H1 (cell line): ENCODE results near the gene ADGRV1. TPM values are rescaled to one million over a fixed set of nuclear protein-coding genes. Genes with fewer than 3 reads are reported as not detected.

ENCODE experiments used
- CTCF ChIA-PET: fragments of 300-600 bp; sonication (Branson Sonifier 250); formaldehyde crosslinking; loops from one replicate; lab custom pipeline; 2021; ENCODE audit not compliant: partially characterized antibody; lab: Charles Lee
- POLR2A ChIA-PET: fragments of 300-600 bp; sonication (Branson Sonifier 250); formaldehyde crosslinking; loops from one replicate; lab custom pipeline; 2021; ENCODE audit warnings: inconsistent platforms; ENCODE audit not compliant: partially characterized antibody; lab: Charles Lee
- DNase-seq, 2 experiments: peaks; one replicate each; pipeline versions ENCODE4 v3.0.0 to v3.0.0-alpha.2; 2010 to 2022; ENCODE audit warnings: low spot score in 2 of 2, low read depth in 1 of 2, mixed read lengths in 1 of 2
- FAIRE-seq: peaks from 2 replicates; lab custom pipeline; 2011; peaks lifted over from hg19 to GRCh38; lab: Jason Lieb, UNC
- H2AFZ ChIP-seq: 2 replicates; pipeline ENCODE4 v1.8.1; 2012; ENCODE audit warnings: low read length, inconsistent platforms
- H2AK5ac ChIP-seq: 2 replicates; pipeline ENCODE4 v1.6.1; 2013; ENCODE audit warnings: low read depth, low read length
- H2BK120ac ChIP-seq: replicated peaks from 2 replicates; pipeline ENCODE3; 2013; ENCODE audit warnings: low read depth, low read length, inconsistent platforms
- H2BK12ac ChIP-seq: 2 replicates; pipeline ENCODE4 v1.6.1; 2013; ENCODE audit warnings: low read depth, low read length
- H2BK15ac ChIP-seq: 2 replicates; pipeline ENCODE4 v1.6.1; 2013; ENCODE audit warnings: low read length
- H2BK20ac ChIP-seq: 2 replicates; pipeline ENCODE4 v1.6.1; 2013; ENCODE audit warnings: low read length
- H2BK5ac ChIP-seq: 2 replicates; pipeline ENCODE4 v1.6.1; 2013; ENCODE audit warnings: low read depth, low read length
- H3K14ac ChIP-seq: 2 replicates; pipeline ENCODE4 v1.6.1; 2013; ENCODE audit warnings: inconsistent platforms; ENCODE audit not compliant: insufficient read length
- H3K18ac ChIP-seq: 2 replicates; pipeline ENCODE4 v1.6.1; 2013; ENCODE audit warnings: low read length; ENCODE audit errors: extremely low read depth
- H3K23ac ChIP-seq: 2 replicates; pipeline ENCODE4 v1.6.1; 2013; ENCODE audit warnings: inconsistent platforms; ENCODE audit not compliant: insufficient read length
- H3K23me2 ChIP-seq: 2 replicates; pipeline ENCODE4 v1.6.1; 2013; ENCODE audit warnings: low read depth, low read length
- H3K27ac ChIP-seq: 2 replicates; pipeline ENCODE4 v1.6.1; 2011; ENCODE audit warnings: low read depth, low read length, inconsistent platforms
- H3K27me3 ChIP-seq, 4 experiments: replicated peaks in 1 of 4; 1 replicate in 1 of 4; 2 replicates in 3 of 4; pipeline versions ENCODE4 v1.6.1 to v1.8.1; 2011 to 2013; ENCODE audit warnings: low read length in 3 of 4, mild to moderate bottlenecking in 3 of 4, inconsistent platforms in 2 of 4, mixed read lengths in 2 of 4, moderate library complexity in 1 of 4; ENCODE audit not compliant: control insufficient read depth in 3 of 4, insufficient read depth in 3 of 4; ENCODE audit errors: extremely low read depth in 1 of 4
- H3K36me3 ChIP-seq, 4 experiments: 2 replicates each; pipeline versions ENCODE4 v1.6.1 to v1.8.1; 2011 to 2013; ENCODE audit warnings: mild to moderate bottlenecking in 4 of 4, low read length in 3 of 4, moderate library complexity in 2 of 4, control low read depth in 1 of 4, inconsistent platforms in 1 of 4; ENCODE audit not compliant: insufficient read depth in 4 of 4, control insufficient read depth in 2 of 4
- H3K4ac ChIP-seq: replicated peaks from 2 replicates; pipeline ENCODE3; 2013; ENCODE audit warnings: low read length, low read depth, mixed read lengths, inconsistent platforms; ENCODE audit not compliant: insufficient read length
- H3K4me1 ChIP-seq, 4 experiments: replicated peaks in 1 of 4; 1 replicate in 1 of 4; 2 replicates in 3 of 4; pipeline versions ENCODE4 v1.6.1 to v1.8.1; 2011 to 2013; ENCODE audit warnings: low read length in 3 of 4, inconsistent platforms in 2 of 4, mixed read lengths in 1 of 4; ENCODE audit not compliant: insufficient read depth in 4 of 4, control insufficient read depth in 3 of 4
- H3K4me2 ChIP-seq, 2 experiments: 2 replicates each; pipeline versions ENCODE4 v1.6.1 to v1.8.1; 2011 to 2013; ENCODE audit warnings: low read depth in 2 of 2, low read length in 2 of 2, control low read depth in 1 of 2, inconsistent platforms in 1 of 2, mild to moderate bottlenecking in 1 of 2; ENCODE audit not compliant: insufficient read depth in 1 of 2
- H3K4me3 ChIP-seq, 4 experiments: fragments of 200-600, 300-600 bp in 1 of 4; sonication (generic), shearing (Covaris generic), sonication (Bioruptor Twin) in 1 of 4; 2 replicates each; pipeline versions ENCODE4 v1.5.1 to v1.8.1; 2011 to 2016; ENCODE audit warnings: low read length in 4 of 4, low read depth in 3 of 4, control low read depth in 2 of 4, inconsistent platforms in 2 of 4, mild to moderate bottlenecking in 2 of 4, mixed read lengths in 1 of 4, moderate library complexity in 1 of 4; ENCODE audit not compliant: insufficient read depth in 2 of 4; ENCODE audit errors: extremely low read depth in 1 of 4
- H3K56ac ChIP-seq: replicated peaks from 2 replicates; pipeline ENCODE3; 2013; ENCODE audit warnings: low read depth, mild to moderate bottlenecking, mixed read lengths, low read length, inconsistent platforms; ENCODE audit not compliant: insufficient read length
- H3K79me1 ChIP-seq: 2 replicates; pipeline ENCODE4 v1.6.1; 2013; ENCODE audit warnings: low read depth, low read length, control low read depth
- H3K79me2 ChIP-seq, 2 experiments: 2 replicates each; pipeline versions ENCODE4 v1.6.1 to v1.8.1; 2012 to 2013; ENCODE audit warnings: low read length in 2 of 2, mild to moderate bottlenecking in 2 of 2, inconsistent platforms in 1 of 2; ENCODE audit not compliant: insufficient read depth in 2 of 2, control insufficient read depth in 1 of 2
- H3K9ac ChIP-seq, 4 experiments: replicated peaks in 1 of 4; 1 replicate in 1 of 4; 2 replicates in 3 of 4; pipeline versions ENCODE4 v1.6.1 to v1.8.1; 2011 to 2013; ENCODE audit warnings: low read depth in 3 of 4, low read length in 3 of 4, control low read depth in 2 of 4, mild to moderate bottlenecking in 2 of 4, moderate library complexity in 2 of 4, inconsistent platforms in 1 of 4; ENCODE audit errors: extremely low read depth in 1 of 4
- H3K9me3 ChIP-seq, 2 experiments: 2 replicates each; pipeline versions ENCODE4 v1.6.1 to v1.8.1; 2012 to 2013; ENCODE audit warnings: mild to moderate bottlenecking in 2 of 2, moderate library complexity in 2 of 2, control low read depth in 1 of 2, inconsistent platforms in 1 of 2, low read depth in 1 of 2, low read length in 1 of 2, mixed read lengths in 1 of 2; ENCODE audit not compliant: insufficient read depth in 2 of 2
- H4K20me1 ChIP-seq, 2 experiments: replicated peaks in 1 of 2; 2 replicates each; pipeline versions ENCODE3 to v1.8.1; 2011 to 2013; ENCODE audit warnings: inconsistent platforms in 2 of 2, low read length in 2 of 2, mild to moderate bottlenecking in 1 of 2; ENCODE audit not compliant: insufficient read depth in 2 of 2, control insufficient read depth in 1 of 2
- H4K5ac ChIP-seq: 2 replicates; pipeline ENCODE4 v1.6.1; 2013; ENCODE audit warnings: low read length, low read depth, mixed read lengths, inconsistent platforms; ENCODE audit not compliant: insufficient read length
- H4K8ac ChIP-seq: 2 replicates; pipeline ENCODE4 v1.8.0; 2013; ENCODE audit warnings: mild to moderate bottlenecking, moderate library complexity, low read length, inconsistent platforms; ENCODE audit not compliant: insufficient read depth; ENCODE audit errors: extremely low read depth
- H4K91ac ChIP-seq: replicated peaks from 2 replicates; pipeline ENCODE3; 2013; ENCODE audit warnings: low read length, mixed read lengths, inconsistent platforms; ENCODE audit not compliant: insufficient read length
- ASH2L ChIP-seq: fragments of 200-600, 300-600 bp; sonication (generic); IDR thresholded peaks from one replicate; pipeline ENCODE4 v1.7.1; 2017; ENCODE audit warnings: low read length
- BRCA1 ChIP-seq: IDR thresholded peaks from 2 replicates; pipeline ENCODE4 v1.6.1; 2012; ENCODE audit warnings: low read depth, low read length, improper control_type of control experiment
- CTBP2 ChIP-seq: IDR thresholded peaks from 2 replicates; pipeline ENCODE4 v1.7.0; 2011; ENCODE audit warnings: borderline replicate concordance, mild to moderate bottlenecking, moderate library complexity, mixed read lengths, low read length; ENCODE audit not compliant: insufficient read depth, insufficient read length
- EP300 ChIP-seq, 2 experiments: IDR thresholded peaks; 1 replicate in 1 of 2; 2 replicates in 1 of 2; pipeline ENCODE4 v1.6.1; 2011 to 2012; ENCODE audit warnings: low read depth in 2 of 2, low read length in 2 of 2, mild to moderate bottlenecking in 2 of 2, borderline replicate concordance in 1 of 2, inconsistent platforms in 1 of 2, moderate library complexity in 1 of 2
- HDAC6 ChIP-seq: IDR thresholded peaks from one replicate; pipeline ENCODE4 v1.7.1; 2012; ENCODE audit warnings: low read depth, mild to moderate bottlenecking, inconsistent platforms, low read length, moderate library complexity
- KDM1A ChIP-seq: fragments of 200-600, 300-600 bp; sonication (generic); IDR thresholded peaks from 2 replicates; pipeline ENCODE4 v1.7.1; 2016; ENCODE audit warnings: mild to moderate bottlenecking, low read length, borderline replicate concordance
- NANOG ChIP-seq: IDR thresholded peaks from 2 replicates; pipeline ENCODE4 v1.6.1; 2011; ENCODE audit warnings: low read length, low read depth, mild to moderate bottlenecking, inconsistent platforms; ENCODE audit not compliant: insufficient read depth, poor library complexity, severe bottlenecking
- POLR2A ChIP-seq, 2 experiments: IDR thresholded peaks; 1 replicate in 1 of 2; 2 replicates in 1 of 2; pipeline ENCODE4 v1.6.1; 2011; ENCODE audit warnings: low read depth in 2 of 2, low read length in 2 of 2, mild to moderate bottlenecking in 2 of 2; ENCODE audit errors: control extremely low read depth in 1 of 2
- POU5F1 ChIP-seq: IDR thresholded peaks from 2 replicates; pipeline ENCODE4 v1.6.1; 2011; ENCODE audit warnings: low read depth, mild to moderate bottlenecking, low read length, moderate library complexity
- RXRA ChIP-seq: IDR thresholded peaks from 2 replicates; pipeline ENCODE4 v1.6.1; 2011; ENCODE audit warnings: low read depth, mild to moderate bottlenecking, low read length, moderate library complexity; ENCODE audit not compliant: insufficient read depth
- SRF ChIP-seq: IDR thresholded peaks from 2 replicates; pipeline ENCODE4 v1.6.1; 2011; ENCODE audit warnings: mild to moderate bottlenecking, low read depth, low read length, moderate library complexity
- SUZ12 ChIP-seq: fragments of 200-600 bp; sonication (generic); IDR thresholded peaks from 2 replicates; pipeline ENCODE4 v1.6.1; 2012; ENCODE audit warnings: mild to moderate bottlenecking, inconsistent platforms, low read length, moderate library complexity, mixed read lengths
- YY1 ChIP-seq: IDR thresholded peaks from 2 replicates; pipeline ENCODE4 v1.6.1; 2011; ENCODE audit warnings: low read depth, mild to moderate bottlenecking, low read length
- WGBS, 2 experiments: shearing (Covaris generic) in 1 of 2; methylation state at CpG; one replicate each; pipeline versions ENCODE4 v1.1.6 to v1.1.7; 2013 to 2015; ENCODE audit warnings: low lambda C conversion rate in 2 of 2, mixed read lengths in 2 of 2, inconsistent platforms in 1 of 2, low coverage in 1 of 2, missing lambda C conversion rate in 1 of 2; ENCODE audit not compliant: insufficient replicate concordance in 2 of 2, insufficient coverage in 1 of 2, insufficient read length in 1 of 2; ENCODE audit errors: extremely low coverage in 1 of 2, missing lambda C conversion rate in 1 of 2; 5-methylcytosine and 5-hydroxymethylcytosine counted together
- polyA plus RNA-seq, 7 experiments: library from polyadenylated mRNA; depleted of rRNA in 3 of 7; stranded (reverse) in 5 of 7; unstranded in 2 of 7; fragments of >200 nt in 5 of 7; fragments of 200-250 nt in 2 of 7; gene quantifications; 1 replicate in 5 of 7; 2 replicates in 1 of 7; 4 replicates in 1 of 7; pipeline versions ENCODE4 v1.2.1 to v1.2.3, GENCODE V29; 2011 to 2013; ENCODE audit warnings: missing spikeins in 2 of 7, mixed read lengths in 2 of 7
- total RNA-seq: library from RNA; stranded (reverse); fragmentation: NEBNext Ultra II Directional; extraction: Animal tissue kit (Norgen Biotek cat#: 25700); gene quantifications from 2 replicates; pipeline ENCODE4 v1.2.1, GENCODE V29; 2021

Gene ADGRV1
- total and polyA plus RNA-seq, 2 of the 8 experiments (the other 6 are each of a cell fraction or from before 2014, with no cell fraction given): 53.1 to 62.2 TPM

GRCh38 chr5:91033370-91033769, 474.8 kb downstream of the ADGRV1 start:
- Histone ChIP-seq H4K5ac (no peak overlapping the region), H3K79me1 (peaks cover 2% of the 10 kb centered on the region; the same call in 1 of the 2 replicates), H3K4me2 (no peak overlapping the region), H3K23ac (no peak overlapping the region), H4K8ac (no peak overlapping the region), H3K9me3 (no peaks in the 10 kb centered on the region), H2AK5ac (no peak overlapping the region), H3K27me3 (no peaks in the 10 kb centered on the region), H3K4me1 (peaks cover 3 to 7% (median 4%) of the 10 kb centered on the region in 4 experiments; a peak in 6 of 7 replicates), H4K20me1 (no peaks in the 10 kb centered on the region), H4K91ac (no peak overlapping the region), H3K4ac (no peak overlapping the region), H3K9ac (no peak overlapping the region), H2BK120ac (no peak overlapping the region), H2AFZ (no peak overlapping the region), H3K79me2 (no peaks in the 10 kb centered on the region), H2BK20ac (no peak overlapping the region), H3K27ac (no peak overlapping the region), H3K18ac (no peak overlapping the region), H3K56ac (no peak overlapping the region), H2BK15ac (no peak overlapping the region), H3K4me3 (no peak overlapping the region), H3K14ac (no peak overlapping the region), H2BK5ac (no peak overlapping the region), H3K36me3 (no peaks in the 10 kb centered on the region), H3K23me2 (no peaks in the 10 kb centered on the region), H2BK12ac (no peak overlapping the region)
- DNase-seq (no peak), FAIRE-seq (no peak)
- no peak for TF ChIP-seq RXRA
- TF ChIP-seq NANOG: no peak
- TF ChIP-seq HDAC6: no peak
- TF ChIP-seq SRF: no peak
- no peak for TF ChIP-seq EP300 (IDR thresholded peaks at IDR 0.05; ENCODE audit: borderline replicate concordance in 1 of 2, low read depth in 2 of 2, low read length in 2 of 2)
- no peak for TF ChIP-seq POU5F1
- no peak for TF ChIP-seq CTBP2
- TF ChIP-seq SUZ12: no peak
- no peak for TF ChIP-seq BRCA1
- no peak for TF ChIP-seq KDM1A
- TF ChIP-seq POLR2A (IDR thresholded peaks at IDR 0.05; ENCODE audit: control extremely low read depth in 1 of 2, low read depth in 2 of 2, low read length in 2 of 2): no peak
- TF ChIP-seq ASH2L: no peak
- no peak for TF ChIP-seq YY1
- ChIA-PET POLR2A (no interaction called here), CTCF (interaction anchor here (1.2 kb wide), 1 partner anchor 9 kb away, joined by 3 read pairs; no protein-coding TSS in a partner anchor)
- WGBS, 2 experiments: 94% methylated on average over 1 of the region's 1 CpG; no CpG with 5 or more reads in 1 of the 2 experiments
